Endodermal cell (in vitro differentiated cells): Measurements from ENCODE around the gene AARSD1. TPM values are rescaled to one million over a fixed set of nuclear protein-coding genes. Genes with fewer than 3 reads are reported as not detected.
"Not testable (repeated sequence)": the region's sequence is repeated elsewhere in the genome, so short reads cannot be mapped to it uniquely, and the experiment has no call there.

Experiments used
- DNase-seq: peaks from one replicate; pipeline ENCODE4 v3.0.0-alpha.2; 2017
- H3K27ac ChIP-seq: 2 replicates; pipeline ENCODE4 v1.5.1; 2013; ENCODE audit warnings: mild to moderate bottlenecking, low read depth, low read length, moderate library complexity
- H3K27me3 ChIP-seq: 2 replicates; pipeline ENCODE4 v1.6.1; 2013; ENCODE audit warnings: mild to moderate bottlenecking, low read length, moderate library complexity; ENCODE audit not compliant: insufficient read depth, control insufficient read depth, poor library complexity, severe bottlenecking
- H3K36me3 ChIP-seq: 2 replicates; pipeline ENCODE4 v1.7.0; 2013; ENCODE audit warnings: mild to moderate bottlenecking, low read length, moderate library complexity; ENCODE audit not compliant: control insufficient read depth, insufficient read depth
- H3K4me1 ChIP-seq: one replicate; pipeline ENCODE4 v1.7.0; 2013; ENCODE audit warnings: low read length; ENCODE audit not compliant: control insufficient read depth, insufficient read depth
- H3K4me3 ChIP-seq: 2 replicates; pipeline ENCODE4 v1.5.1; 2013; ENCODE audit warnings: mild to moderate bottlenecking, low read length, moderate library complexity
- H3K9ac ChIP-seq: 2 replicates; pipeline ENCODE4 v1.6.1; 2013; ENCODE audit warnings: mild to moderate bottlenecking, low read length, moderate library complexity; ENCODE audit not compliant: poor library complexity, severe bottlenecking; ENCODE audit errors: extremely low read depth
- H3K9me3 ChIP-seq: 2 replicates; pipeline ENCODE4 v1.6.1; 2013; ENCODE audit warnings: mild to moderate bottlenecking, low read length, moderate library complexity; ENCODE audit not compliant: control insufficient read depth
- H3K27ac Mint-ChIP-seq: 2 replicates; pipeline ENCODE4 v1.8.0; 2020; ENCODE audit warnings: mixed read lengths
- H3K27me3 Mint-ChIP-seq: 2 replicates; pipeline ENCODE4 v1.8.0; 2021; ENCODE audit warnings: mild to moderate bottlenecking, mixed read lengths; ENCODE audit not compliant: insufficient read depth
- H3K36me3 Mint-ChIP-seq: 2 replicates; pipeline ENCODE4 v1.8.0; 2020; ENCODE audit warnings: low read depth, mixed read lengths
- H3K4me1 Mint-ChIP-seq: 2 replicates; pipeline ENCODE4 v1.8.0; 2020; ENCODE audit warnings: mixed read lengths
- H3K4me3 Mint-ChIP-seq: 2 replicates; pipeline ENCODE4 v1.8.0; 2020; ENCODE audit warnings: mild to moderate bottlenecking, moderate library complexity, mixed read lengths
- H3K9me3 Mint-ChIP-seq: 2 replicates; pipeline ENCODE4 v1.8.0; 2020; ENCODE audit warnings: mild to moderate bottlenecking, mixed read lengths
- CTCF ChIP-seq: fragments of 200-600 bp; sonication (generic); conservative IDR thresholded peaks from 2 replicates; pipeline ENCODE4 v1.5.0; 2021; ENCODE audit warnings: antibody characterized with exemption, mild to moderate bottlenecking
- WGBS, 2 experiments: methylation state at CpG; one replicate each; pipeline versions ENCODE4 v1.1.5 to v1.1.7; 2013; ENCODE audit warnings: missing lambda C conversion rate in 2 of 2, mixed read lengths in 1 of 2; ENCODE audit not compliant: insufficient coverage in 1 of 2, insufficient read length in 1 of 2; 5-methylcytosine and 5-hydroxymethylcytosine counted together
- total RNA-seq, 2 donors: library from RNA; stranded (reverse); fragmentation: NEBNext Ultra II Directional in 1 of 2; extraction: Animal tissue kit (Norgen Biotek cat#: 25700) in 1 of 2; gene quantifications; 2 replicates in 1 of 2; 3 replicates in 1 of 2; pipeline ENCODE4 v1.2.1, GENCODE V29; 2021

The AARSD1 gene
- total RNA-seq, 2 donors from 2014 or later = 48.7 to 50.9 TPM

GRCh38 chr17:42999003-42999525 is 34.8 kb upstream of the AARSD1 start:
- Mint-ChIP-seq H3K4me3 (peak overlapping the region; percentile 99), H3K4me1 (peaks cover 18% of the 10 kb centered on the region), H3K36me3 (peaks cover 55% of the 10 kb centered on the region), H3K27me3 (no peaks in the 10 kb centered on the region), H3K9me3 (no peaks in the 10 kb centered on the region), H3K27ac (peak overlapping the region; percentile 98)
- H3K9ac ChIP-seq = peak overlapping the region; percentile 99
- peak overlapping the region; percentile 99 for H3K27ac ChIP-seq
- peaks cover 7% of the 10 kb centered on the region for H3K4me1 ChIP-seq
- peaks cover 60% of the 10 kb centered on the region for H3K36me3 ChIP-seq
- no peak for DNase-seq
- WGBS, 2 experiments = 11 to 19% methylated on average over 2 to 10 of the region's 10 CpGs
- H3K27me3 ChIP-seq = no peaks in the 10 kb centered on the region
- H3K9me3 ChIP-seq = no peaks in the 10 kb centered on the region
- TF ChIP-seq CTCF = no peak
- peak overlapping the region; percentile 99 for H3K4me3 ChIP-seq

- H3K27ac Mint-ChIP-seq = peak within 1 kb of the TSS; percentile 98
- peaks cover 7% of the 10 kb centered on the region for H3K4me1 ChIP-seq
- no peaks in the 10 kb centered on the region for H3K9me3 ChIP-seq
- H3K4me3 Mint-ChIP-seq = peak within 1 kb of the TSS; percentile 99
- TF ChIP-seq CTCF = peak; percentile 84
- H3K27ac ChIP-seq = peak within 1 kb of the TSS; percentile 99
- H3K9ac ChIP-seq = peak within 1 kb of the TSS; percentile 99
- WGBS, 2 experiments = 0 to 1% methylated on average over 18 to 49 of the region's 49 CpGs
- peak; percentile 100 for DNase-seq
- H3K4me1 Mint-ChIP-seq = peaks cover 18% of the 10 kb centered on the region
- peaks cover 61% of the 10 kb centered on the region for H3K36me3 ChIP-seq
- peak within 1 kb of the TSS; percentile 99 for H3K4me3 ChIP-seq
- H3K27me3 ChIP-seq = no peaks in the 10 kb centered on the region
- peaks cover 52% of the 10 kb centered on the region for H3K36me3 Mint-ChIP-seq
- H3K27me3 Mint-ChIP-seq = no peaks in the 10 kb centered on the region
- H3K9me3 Mint-ChIP-seq = no peaks in the 10 kb centered on the region
Measured at GRCh38 chr17:42997984-42998938, 34.0 kb upstream of the AARSD1 start, which contains the start of gene RPL27. TSS of gene RPL27 (plus strand) at chr17:42998419. CDS start at chr17:42998751, 332 bp downstream.

GRCh38 chr17:42997390-42997983 is 33.2 kb upstream of the AARSD1 start:
- H3K4me1 ChIP-seq = peaks cover 7% of the 10 kb centered on the region
- H3K27ac ChIP-seq = peak overlapping the region; percentile 3
- peak overlapping the region; percentile 99 for H3K4me3 Mint-ChIP-seq
- peak overlapping the region; percentile 98 for H3K27ac Mint-ChIP-seq
- no peak overlapping the region for H3K9ac ChIP-seq
- no peaks in the 10 kb centered on the region for H3K9me3 ChIP-seq
- H3K27me3 ChIP-seq = no peaks in the 10 kb centered on the region
- H3K36me3 Mint-ChIP-seq = peaks cover 52% of the 10 kb centered on the region
- no peaks in the 10 kb centered on the region for H3K9me3 Mint-ChIP-seq
- peak; percentile 56 for DNase-seq
- peaks cover 61% of the 10 kb centered on the region for H3K36me3 ChIP-seq
- H3K4me3 ChIP-seq = peak overlapping the region; percentile 74
- TF ChIP-seq CTCF = no peak
- WGBS, 2 experiments = 42 to 44% methylated on average over 2 to 5 of the region's 5 CpGs
- peaks cover 18% of the 10 kb centered on the region for H3K4me1 Mint-ChIP-seq
- no peaks in the 10 kb centered on the region for H3K27me3 Mint-ChIP-seq

GRCh38 chr17:42993913-42994312 is 29.7 kb upstream of the AARSD1 start:
- H3K27me3 Mint-ChIP-seq, H3K9ac ChIP-seq, H3K9me3 Mint-ChIP-seq, H3K9me3 ChIP-seq, H3K27ac ChIP-seq, H3K4me3 Mint-ChIP-seq, H3K27ac Mint-ChIP-seq, H3K4me3 ChIP-seq, DNase-seq, H3K4me1 ChIP-seq, H3K27me3 ChIP-seq: not testable (repeated sequence)
- H3K36me3 Mint-ChIP-seq = peaks cover 47% of the 10 kb centered on the region
- 93% methylated on average over 9 of the region's 10 CpGs for WGBS, 2 experiments
- H3K36me3 ChIP-seq = peaks cover 59% of the 10 kb centered on the region
- peaks cover 11% of the 10 kb centered on the region for H3K4me1 Mint-ChIP-seq
